Activated CD8-positive, alpha-beta memory T cell treated with anti-CD3 and anti-CD28 coated beads, Interleukin-2, amount 50 U/mL, for 24 hours (primary cell): ENCODE results near the gene ATP13A1.
"Not testable (repeated sequence)": the region's sequence is repeated elsewhere in the genome, so short reads cannot be mapped to it uniquely, and the experiment has no call there.

Source experiments
- DNase-seq: peaks from one replicate; pipeline ENCODE4 v3.0.0-alpha.2; 2020; ENCODE audit errors: extremely low read depth

The ATP13A1 gene

DNA sequence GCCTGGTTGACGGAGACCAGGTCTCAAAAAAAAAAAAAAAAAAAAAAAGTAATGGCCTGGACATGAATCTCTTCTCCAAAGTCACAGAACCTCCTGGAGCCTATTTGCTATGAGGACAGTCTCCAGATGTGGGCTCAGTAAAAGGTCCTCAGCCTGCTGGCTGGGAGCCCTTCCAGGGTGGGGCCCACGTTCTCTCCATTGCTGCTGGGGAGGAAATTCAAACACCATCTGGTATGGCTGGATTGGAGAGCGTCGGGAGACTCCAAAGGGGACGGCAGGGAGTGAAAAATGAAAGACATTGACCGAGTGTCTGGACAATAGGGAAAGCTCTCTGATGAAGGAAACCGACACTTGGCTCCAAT lies 43.6 kb downstream of the ATP13A1 start:
- DNase-seq: no peak

DNA sequence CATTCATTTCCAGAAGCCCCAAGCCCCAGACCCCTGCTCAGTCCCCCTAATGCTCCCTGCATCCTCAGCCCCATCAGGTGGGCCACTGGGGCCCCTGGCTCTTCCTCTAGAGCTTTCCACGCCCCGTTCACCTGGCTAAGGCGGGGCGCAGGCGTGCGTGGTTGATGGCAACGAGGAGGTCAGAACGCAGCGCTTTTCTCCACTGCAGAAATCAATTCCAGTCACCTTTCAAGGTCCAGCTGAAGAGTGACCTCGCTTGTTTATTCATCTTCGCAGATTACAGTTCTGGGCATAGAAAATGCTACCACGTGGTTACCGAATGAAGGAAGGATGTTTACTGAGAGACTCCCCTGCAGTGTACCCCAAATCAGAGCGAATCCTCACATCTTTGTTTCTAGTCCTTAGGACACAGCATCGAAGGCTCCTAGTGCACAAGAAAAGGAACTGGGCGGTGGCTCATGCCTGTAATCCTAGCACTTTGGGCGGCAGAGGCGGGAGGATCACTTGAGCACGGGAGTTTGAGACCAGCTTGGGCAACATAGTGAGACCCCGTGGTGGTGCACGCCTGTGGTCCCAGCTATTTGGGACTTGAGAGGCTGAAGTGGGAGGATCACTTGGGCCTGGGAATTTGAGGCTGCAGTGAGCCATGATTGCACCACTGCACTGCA lies 44.2 kb downstream of the ATP13A1 start:
- no peak for DNase-seq

DNA sequence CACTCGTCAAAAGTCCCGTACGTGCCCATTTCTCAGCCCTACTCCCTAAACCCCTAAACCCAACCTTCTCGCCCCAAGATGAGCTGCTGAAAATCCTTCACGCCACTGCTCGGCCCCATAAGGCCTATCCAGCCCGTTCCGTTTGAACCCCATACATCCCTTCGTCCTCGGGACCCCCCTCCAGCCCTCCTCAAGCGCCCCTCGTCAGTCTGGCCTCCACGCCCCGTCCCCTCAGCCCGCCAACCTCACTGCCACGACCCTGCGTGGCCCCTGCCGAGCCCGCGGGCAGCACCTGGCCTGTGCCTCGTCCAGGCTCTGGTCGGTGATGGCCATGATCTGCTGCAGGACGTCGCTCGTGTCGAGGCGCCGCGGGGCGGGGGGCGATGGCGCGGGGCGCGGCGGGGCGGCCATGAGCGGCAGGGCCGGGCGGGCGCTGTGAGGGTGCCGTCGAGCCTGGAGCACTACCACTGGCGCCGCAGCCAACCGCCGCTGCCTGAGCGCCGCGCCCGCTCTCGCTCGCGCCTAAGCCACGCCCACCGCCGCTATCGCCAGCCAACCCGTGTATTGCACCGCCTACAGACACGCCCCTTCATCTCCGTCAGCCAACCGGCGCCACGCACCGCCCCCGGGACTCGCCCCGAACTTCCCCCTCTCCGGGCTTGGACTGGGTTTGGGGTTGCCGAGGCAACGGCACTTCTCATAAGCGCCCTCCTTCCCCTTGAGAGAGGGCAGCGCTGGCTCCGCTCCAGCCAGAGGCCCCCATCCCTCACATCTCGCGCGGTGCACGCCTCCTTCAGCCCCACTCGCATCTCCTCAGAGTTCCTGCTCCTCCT lies 45.0 kb downstream of the ATP13A1 start, which contains the start of gene PBX4:
Gene PBX4 (minus strand): TSS at position 469 of the 833 bp plus-strand sequence. CDS start 58 bp downstream, at position 411.
- DNase-seq: peak; percentile 96

DNA sequence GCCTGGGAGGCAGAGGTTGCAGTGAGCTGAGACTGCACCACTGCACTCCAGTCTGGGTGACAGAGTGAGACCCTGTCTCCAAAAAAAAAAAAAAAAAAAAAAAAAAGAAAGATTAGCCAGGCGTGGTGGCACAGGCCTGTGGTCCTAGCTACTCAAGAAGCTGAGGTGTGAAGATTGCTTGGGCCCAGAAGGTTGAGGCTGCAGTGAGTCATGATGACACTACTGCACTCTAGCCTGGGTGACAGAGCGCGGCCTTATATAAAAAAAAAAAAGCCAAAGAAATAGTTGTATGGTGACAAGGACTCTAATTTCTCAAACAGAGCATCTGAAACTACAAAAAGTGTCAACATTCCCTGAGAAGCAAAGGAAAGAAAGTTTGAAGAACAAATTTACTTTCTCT lies 48.4 kb downstream of the ATP13A1 start:
- no peak for DNase-seq

DNA sequence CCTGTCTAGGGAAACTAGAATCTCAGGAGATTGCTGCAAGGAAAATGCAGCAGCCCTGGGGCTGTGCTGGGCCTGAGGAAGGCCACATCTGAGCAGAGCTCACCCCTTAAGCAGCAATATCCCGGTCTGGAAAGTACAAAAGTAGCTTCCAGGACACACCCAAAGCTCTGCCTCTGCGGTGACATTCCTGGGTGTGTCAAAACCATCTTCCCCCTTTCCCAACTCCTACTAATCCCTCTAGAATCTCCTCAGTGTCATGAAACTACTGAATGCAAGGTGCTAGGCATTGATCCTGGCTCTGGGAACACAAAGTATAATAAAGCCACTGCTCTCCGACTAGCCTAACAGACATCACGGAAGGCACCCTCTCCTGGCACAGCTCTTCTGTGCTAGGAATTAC lies 50.0 kb downstream of the ATP13A1 start:
- no peak for DNase-seq

DNA sequence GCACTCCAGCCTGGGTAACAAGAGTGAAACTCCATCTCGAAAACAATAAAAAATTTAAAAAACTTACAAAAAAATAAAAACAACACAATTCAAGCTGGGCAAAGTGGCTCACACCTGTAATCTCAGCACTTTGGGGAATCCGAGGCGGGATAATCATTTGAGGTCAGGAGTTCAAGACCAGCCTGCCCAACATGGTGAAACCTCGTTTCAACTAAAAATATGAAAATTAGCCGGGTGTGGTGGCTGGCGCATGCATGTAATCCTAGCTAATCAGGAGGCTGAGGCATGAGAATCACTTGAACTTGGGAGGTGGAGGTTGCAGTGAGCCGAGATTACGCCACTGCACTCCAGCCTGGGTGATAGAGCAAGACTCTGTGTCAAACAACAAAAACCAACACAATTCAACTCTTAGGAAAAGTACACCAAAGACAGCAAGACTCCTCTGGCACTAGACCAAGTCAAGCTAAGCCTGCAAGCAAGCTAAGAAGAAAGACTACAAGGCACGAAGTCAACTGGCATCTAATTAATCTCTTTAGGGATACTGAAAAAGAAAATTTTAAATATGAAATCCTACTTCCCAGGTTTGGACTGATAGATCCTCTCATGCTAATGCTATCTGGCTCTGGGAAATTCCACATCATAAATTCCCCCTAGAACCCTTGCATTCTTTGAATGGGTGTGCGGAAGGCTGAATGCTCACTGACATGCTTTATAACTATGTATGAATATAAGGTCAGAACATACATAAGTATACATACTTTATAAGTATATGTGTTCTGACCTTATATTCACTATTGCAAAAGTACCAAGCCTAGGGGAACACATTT lies 52.9 kb downstream of the ATP13A1 start:
- DNase-seq: no peak

DNA sequence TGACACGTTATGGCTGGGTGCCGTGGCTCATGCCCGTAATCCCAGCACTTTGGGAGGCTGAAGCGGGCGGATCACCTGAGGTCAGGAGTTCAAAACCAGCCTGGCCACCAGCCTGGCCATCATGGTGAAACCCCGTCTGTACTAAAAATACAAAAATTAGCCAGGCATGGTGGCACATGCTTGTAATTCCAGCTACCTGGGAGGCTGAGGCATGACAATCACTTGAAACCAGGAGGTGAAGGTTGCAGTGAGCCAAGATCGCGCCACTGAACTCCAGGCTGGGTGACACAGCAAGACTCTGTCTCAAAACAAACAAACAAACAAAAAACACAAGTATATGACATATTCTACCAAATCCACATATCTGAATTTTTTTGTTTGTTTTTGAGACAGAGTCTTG lies 56.8 kb downstream of the ATP13A1 start:
- DNase-seq: not testable (repeated sequence)

DNA sequence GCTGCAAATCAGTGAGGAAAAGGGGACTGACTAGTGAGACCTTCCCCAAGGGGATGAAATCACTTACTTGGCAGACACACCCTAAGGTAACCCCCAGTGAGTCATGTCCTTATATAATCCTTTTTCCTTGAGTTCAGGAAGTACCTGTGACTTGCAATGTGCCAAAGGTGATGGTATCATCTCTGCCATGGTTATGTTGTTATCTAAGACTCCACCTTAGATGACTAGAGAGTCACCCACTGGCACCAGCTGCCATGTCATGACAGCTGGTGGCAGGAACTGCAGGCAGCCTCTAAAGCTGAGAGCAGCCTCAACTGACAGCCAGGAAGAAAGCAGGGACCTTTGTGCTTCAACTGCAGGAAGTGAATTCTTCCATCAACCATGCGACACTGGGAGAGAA lies 57.5 kb downstream of the ATP13A1 start:
- DNase-seq: no peak

DNA sequence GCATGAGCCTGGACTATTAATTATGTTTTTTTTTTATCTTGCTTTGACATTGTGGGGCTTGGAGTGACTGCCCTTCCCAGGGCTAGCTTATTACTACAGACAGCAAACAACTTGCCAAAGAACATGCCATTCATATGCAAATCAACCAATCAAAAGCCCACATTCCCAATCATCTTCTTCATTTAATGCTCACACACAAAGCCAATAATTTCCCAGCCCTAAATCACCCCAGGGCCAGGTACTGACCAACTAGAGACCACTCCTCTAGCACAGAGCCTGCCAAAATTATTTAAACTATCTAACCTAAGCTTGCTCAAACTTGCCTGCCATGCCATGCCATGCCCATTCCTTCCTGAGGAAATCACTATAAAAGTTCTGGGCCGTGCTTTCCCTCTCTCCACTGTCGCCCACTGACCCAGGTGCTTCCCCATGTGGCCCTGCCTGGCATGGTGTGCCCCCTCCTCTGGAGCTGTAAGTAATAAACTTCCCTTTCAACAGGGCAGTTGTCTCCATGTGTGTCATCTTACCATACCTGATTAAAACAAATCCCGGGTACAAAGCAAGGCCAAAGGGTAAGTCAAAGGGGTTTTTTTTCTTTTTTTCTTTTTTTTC lies 60.7 kb downstream of the ATP13A1 start:
- DNase-seq: no peak

DNA sequence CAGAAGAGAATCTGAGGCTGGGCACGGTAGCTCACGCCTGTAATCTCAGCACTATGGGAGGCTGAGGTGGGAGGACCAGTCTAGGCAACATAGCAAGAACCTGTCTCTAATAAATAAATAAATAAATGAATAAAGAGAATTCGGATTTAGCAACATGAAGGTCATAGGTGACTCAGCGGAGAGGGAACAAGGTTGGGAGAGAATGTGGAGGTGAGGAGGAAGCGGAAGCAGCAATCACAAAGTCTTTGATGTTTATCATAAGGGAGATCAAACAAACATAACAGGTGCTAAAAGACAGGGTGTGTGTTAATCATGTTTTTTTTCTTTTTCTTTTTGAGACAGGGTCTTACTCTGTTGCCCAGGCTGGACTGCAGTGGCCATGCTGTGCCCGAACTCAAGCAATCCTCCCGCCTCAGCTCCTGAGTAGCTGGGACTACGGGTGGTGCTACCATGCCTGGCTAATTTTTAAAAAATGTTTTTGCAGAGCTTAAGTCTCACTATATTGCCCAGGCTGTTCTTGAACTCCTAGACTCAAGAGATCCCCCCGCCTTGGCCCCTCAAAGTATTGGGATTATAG lies 61.3 kb downstream of the ATP13A1 start:
- DNase-seq: no peak

DNA sequence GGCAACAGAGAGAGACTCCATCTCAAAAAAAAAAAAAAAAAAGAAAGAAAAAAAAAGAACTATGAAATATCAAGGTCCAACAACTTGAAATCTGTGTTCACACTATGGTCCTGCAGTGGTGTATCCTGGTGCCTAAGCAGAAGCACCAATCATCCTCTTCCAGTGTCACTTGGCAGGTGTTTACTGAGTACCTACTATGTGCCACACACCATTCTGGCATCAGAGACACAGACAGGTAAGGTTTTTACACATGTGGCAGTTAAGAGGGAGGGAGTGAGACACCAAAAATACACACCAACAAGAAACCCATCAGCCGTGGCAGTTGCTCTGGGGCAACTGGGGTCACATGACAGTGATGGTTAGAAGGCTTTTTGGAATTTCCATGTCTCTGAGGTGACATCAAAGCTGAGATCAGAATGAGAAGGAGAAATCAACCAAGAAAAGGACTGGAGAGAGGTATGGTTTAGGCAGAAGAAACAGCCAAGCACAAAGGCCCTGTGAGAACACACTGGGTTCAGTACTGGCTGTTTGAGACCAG lies 62.6 kb downstream of the ATP13A1 start:
- DNase-seq: no peak

DNA sequence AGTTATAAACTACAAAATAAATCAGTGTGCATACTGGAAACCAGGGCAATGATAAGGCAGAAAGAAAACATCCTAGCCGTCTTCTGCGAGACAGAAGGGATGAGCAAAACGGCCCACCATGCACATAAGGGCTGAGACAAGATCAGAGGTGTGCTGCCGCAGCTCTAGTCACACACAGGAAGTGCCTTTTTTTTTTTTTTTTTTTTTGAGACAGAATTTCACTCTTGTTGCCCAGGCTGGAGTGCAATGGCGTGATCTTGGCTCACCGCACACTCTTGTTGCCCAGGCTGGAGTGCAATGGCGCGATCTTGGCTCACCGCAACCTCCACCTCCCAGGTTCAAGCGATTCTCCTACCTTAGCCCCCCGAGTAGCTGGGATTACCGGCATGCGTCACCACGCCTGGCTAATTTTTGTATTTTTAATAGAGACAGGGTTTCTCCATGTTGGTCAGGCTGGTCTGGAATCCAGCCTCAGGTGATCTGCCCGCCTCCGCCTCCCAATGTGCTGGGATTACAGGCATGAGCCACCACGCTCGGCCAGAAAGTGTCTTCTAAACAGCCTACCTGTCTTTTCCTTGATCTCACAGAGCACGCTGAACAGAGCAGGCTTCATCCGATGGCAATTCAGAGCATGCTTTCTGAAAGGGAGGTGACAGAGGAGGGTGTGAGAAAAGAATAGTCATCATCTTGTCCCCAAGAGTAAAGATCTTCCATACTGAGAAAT lies 64.6 kb downstream of the ATP13A1 start:
- DNase-seq: not testable (repeated sequence)

DNA sequence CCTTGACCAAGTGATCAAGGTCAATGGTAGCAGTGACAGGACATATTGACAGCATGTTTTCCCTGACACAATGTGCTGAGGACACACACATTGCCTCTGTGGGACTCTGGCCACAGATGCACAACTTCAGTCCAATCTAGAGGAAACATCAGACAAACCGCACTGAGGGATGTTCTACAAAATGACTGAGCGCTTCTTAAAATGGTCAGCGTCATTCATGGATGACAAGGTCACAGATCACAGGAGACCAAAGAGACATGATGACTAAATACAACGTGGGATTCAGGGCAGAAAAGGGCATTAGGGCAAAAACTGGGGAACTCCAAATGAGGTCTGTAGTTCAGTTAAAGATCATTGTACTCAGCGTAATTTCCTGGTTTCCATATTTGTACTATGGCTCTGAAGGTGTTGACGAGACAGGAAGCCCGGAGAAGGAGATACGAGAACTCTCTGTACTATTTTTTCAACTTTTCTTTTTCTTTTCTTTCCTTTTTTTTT lies 65.6 kb downstream of the ATP13A1 start:
- DNase-seq: no peak
